Motor neuron (in vitro differentiated cells): ENCODE data around the gene MTF2. TPM values are rescaled to one million over a fixed set of nuclear protein-coding genes. Genes with fewer than 3 reads are reported as not detected.

Experiments used
- ATAC-seq, 8 experiments: fragments of 200-7000 bp; cut with Tn5 transposase; replicated peaks in 6 of 8; 2 replicates each; pipeline ENCODE4 v1.8.0; 2021; ENCODE audit warnings: mild to moderate bottlenecking in 8 of 8, moderate library complexity in 8 of 8
- H3K27ac ChIP-seq, 2 donors: fragments of 250-450 bp; sonication (Bioruptor Pico); 2 replicates each; pipeline ENCODE4 v1.9.0; 2021; ENCODE audit warnings: antibody characterized with exemption in 2 of 2, mild to moderate bottlenecking in 2 of 2, moderate library complexity in 1 of 2
- H3K4me1 ChIP-seq, 2 donors: fragments of 250-450 bp; sonication (Bioruptor Pico); replicated peaks in 1 of 2; 2 replicates each; pipeline ENCODE4 v1.6.1; 2021; ENCODE audit warnings: antibody characterized with exemption in 2 of 2, mild to moderate bottlenecking in 2 of 2, moderate library complexity in 1 of 2
- H3K4me3 ChIP-seq, 5 donors: fragments of 250-450 bp; sonication (Bioruptor Pico); 2 replicates each; pipeline ENCODE4 v1.9.0; 2021; ENCODE audit warnings: antibody characterized with exemption in 5 of 5, mild to moderate bottlenecking in 5 of 5, moderate library complexity in 4 of 5
- WGBS, 10 experiments: fragments of 450-650 bp; shearing (Covaris generic); methylation state at CpG; one replicate each; pipeline ENCODE4 v1.0.0; 2022; 5-methylcytosine and 5-hydroxymethylcytosine counted together
- in situ Hi-C, 9 experiments: fragments of 400-800 bp; cut with MboI; loops; one replicate each; pipeline ENCODE4 v1.15.0; 2021; ENCODE audit warnings: low sequenced_read_pairs in 9 of 9, low pct_unique_long_range_greater_than_20kb in 2 of 9; ENCODE audit not compliant: unreplicated experiment in 9 of 9
- total RNA-seq, 8 experiments: library from RNA; unstranded; fragments of 300-600 nt; gene quantifications; 2 replicates each; pipeline versions ENCODE4 v1.2.3 to v1.2.4, GENCODE V29; 2022

MTF2 gene
- total RNA-seq, 8 experiments from 2014 or later, result 12.7 to 180 (median 77.5) TPM

DNA sequence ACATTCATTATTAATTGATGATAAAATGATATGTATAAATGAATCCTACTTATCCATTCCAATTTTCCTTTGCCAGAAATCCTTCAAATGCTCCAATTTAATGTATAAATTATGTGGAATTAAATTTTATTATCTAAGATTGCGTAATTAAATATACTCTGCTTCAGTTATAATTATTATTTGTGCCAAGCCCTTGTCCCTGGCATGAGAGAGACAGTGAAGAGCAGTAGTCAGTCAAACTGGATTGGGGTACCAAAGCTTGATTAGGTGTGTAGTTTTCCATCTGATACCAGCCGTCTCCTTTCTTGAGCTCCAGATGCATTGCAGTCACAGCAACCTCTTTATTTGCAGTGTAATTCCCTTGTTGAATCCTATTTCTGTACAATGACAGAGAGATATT, 22.4 kb upstream of the MTF2 start:
- Histone ChIP-seq H3K27ac (no peak overlapping the region), H3K4me1 (no peaks in the 10 kb centered on the region), H3K4me3 (no peak overlapping the region)
- in situ Hi-C loops, result no loop called here
- 35 to 100% (median 73%) methylated on average over 1 to 2 of the region's 2 CpGs; no CpG with 5 or more reads in 2 of the 10 experiments for WGBS, 10 experiments
- ATAC-seq, result no peak

GRCh38 chr1:93061895-93062792, 16.9 kb upstream of the MTF2 start:
- Histone ChIP-seq H3K4me3 (no peak overlapping the region), H3K27ac (no peak overlapping the region), H3K4me1 (no peaks in the 10 kb centered on the region)
- in situ Hi-C loops, result no loop called here
- 0 to 88% (median 62%) methylated on average over 1 to 3 of the region's 3 CpGs; no CpG with 5 or more reads in 2 of the 10 experiments for WGBS, 10 experiments
- ATAC-seq, result peak in 5 of 8 experiments; percentile 54 to 94 (median 85)

- peak in 1 of 8 experiments; percentile 15 for ATAC-seq
- no peak overlapping the region for H3K4me3 ChIP-seq
- H3K27ac ChIP-seq, result no peak overlapping the region
- 0 to 100% (median 66%) methylated on average over 1 to 4 of the region's 4 CpGs for WGBS, 10 experiments
- H3K4me1 ChIP-seq, result peaks cover 5 to 6% of the 10 kb centered on the region in 2 donors
- in situ Hi-C loops, result no loop called here
These were observed 2.8 kb upstream of the MTF2 start for GRCh38 chr1:93076268-93076667.

DNA sequence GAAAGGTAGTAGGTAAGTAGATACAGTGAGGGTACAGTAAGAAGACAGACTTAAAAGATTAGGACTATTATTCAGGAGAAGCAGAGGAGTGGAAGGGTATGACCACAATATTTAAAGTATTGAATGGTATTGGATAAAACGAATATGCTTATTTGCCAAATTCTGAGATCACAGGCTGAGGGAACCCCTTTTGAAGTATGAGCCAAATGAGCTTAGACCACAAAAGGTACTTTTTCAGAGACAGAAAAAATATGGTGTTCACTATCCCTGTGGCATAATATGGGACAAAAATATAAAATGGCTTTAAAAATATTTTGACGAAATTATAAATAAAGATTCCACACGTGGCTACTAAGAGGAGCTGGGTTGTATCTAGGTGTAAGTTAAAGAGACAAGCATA, 880 bp upstream of the MTF2 start:
- no peak for ATAC-seq
- in situ Hi-C loops, result no loop called here
- WGBS, 10 experiments, result 0 to 44% (median 24%) methylated on average over 1 to 3 of the region's 3 CpGs
- Histone ChIP-seq H3K27ac (peak overlapping the region; percentile 84 to 87), H3K4me1 (peaks cover 5 to 8% of the 10 kb centered on the region in 2 donors), H3K4me3 (peak overlapping the region; percentile 67 to 89 (median 86))

GRCh38 chr1:93078638-93078985, 471 bp upstream of the MTF2 start:
- Histone ChIP-seq H3K4me1 (peaks cover 5 to 8% of the 10 kb centered on the region in 2 donors), H3K4me3 (peak overlapping the region; percentile 67 to 89 (median 86)), H3K27ac (peak overlapping the region; percentile 84 to 87)
- 0 to 12% (median 0%) methylated on average over 1 to 7 of the region's 7 CpGs; no CpG with 5 or more reads in 1 of the 10 experiments for WGBS, 10 experiments
- ATAC-seq, result peak in 2 of 8 experiments; percentile 2 to 4
- in situ Hi-C loops, result no loop called here

GRCh38 chr1:93079685-93080141, 630 bp downstream of the MTF2 start:
- Histone ChIP-seq H3K4me1 (peaks cover 5 to 8% of the 10 kb centered on the region in 2 donors), H3K27ac (peak overlapping the region; percentile 90 to 93), H3K4me3 (peak overlapping the region; percentile 67 to 89 (median 86))
- 0% methylated on average over 1 to 3 of the region's 13 CpGs; no CpG with 5 or more reads in 5 of the 10 experiments for WGBS, 10 experiments
- peak in 5 of 8 experiments; percentile 1 to 25 (median 10) for ATAC-seq
- in situ Hi-C loops, result no loop called here

DNA sequence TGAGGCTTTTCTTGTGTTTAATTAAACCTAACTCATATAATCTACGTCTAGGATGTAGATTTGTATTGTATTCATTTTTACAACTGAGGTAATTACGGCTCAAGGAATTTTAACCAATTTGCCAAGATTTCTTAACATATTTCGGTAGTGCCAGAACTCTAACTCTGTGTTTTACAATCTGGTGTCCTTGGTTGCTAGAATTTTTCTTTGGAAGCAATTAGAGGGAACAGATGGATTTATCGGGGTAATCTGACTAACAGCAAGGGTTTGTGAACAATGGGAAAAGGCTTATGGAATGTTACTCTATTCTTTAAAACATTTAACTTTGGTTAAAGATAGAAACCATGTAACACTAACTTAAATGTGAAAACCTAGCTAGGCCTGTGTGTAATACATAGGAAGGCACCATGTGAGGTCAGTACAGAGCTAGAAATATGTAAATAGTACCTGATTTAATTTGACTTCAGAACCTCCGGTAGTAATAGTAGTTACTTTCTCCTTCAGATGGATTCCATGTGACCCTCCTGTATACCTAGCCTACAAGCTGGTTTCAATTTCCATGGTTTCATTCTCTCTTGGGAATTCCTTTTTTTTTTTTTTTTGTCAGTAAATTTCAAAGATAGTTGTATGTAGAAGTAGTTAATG, 1.2 kb downstream of the MTF2 start:
- ATAC-seq, result peak in 7 of 8 experiments; percentile 7 to 66 (median 18)
- in situ Hi-C loops, result no loop called here
- 0 to 3% (median 0%) methylated on average over 2 to 5 of the region's 5 CpGs; no CpG with 5 or more reads in 1 of the 10 experiments for WGBS, 10 experiments
- H3K4me3 ChIP-seq, result peak overlapping the region; percentile 67 to 89 (median 86)
- peak overlapping the region; percentile 90 to 93 for H3K27ac ChIP-seq
- peaks cover 5 to 8% of the 10 kb centered on the region in 2 donors for H3K4me1 ChIP-seq

DNA sequence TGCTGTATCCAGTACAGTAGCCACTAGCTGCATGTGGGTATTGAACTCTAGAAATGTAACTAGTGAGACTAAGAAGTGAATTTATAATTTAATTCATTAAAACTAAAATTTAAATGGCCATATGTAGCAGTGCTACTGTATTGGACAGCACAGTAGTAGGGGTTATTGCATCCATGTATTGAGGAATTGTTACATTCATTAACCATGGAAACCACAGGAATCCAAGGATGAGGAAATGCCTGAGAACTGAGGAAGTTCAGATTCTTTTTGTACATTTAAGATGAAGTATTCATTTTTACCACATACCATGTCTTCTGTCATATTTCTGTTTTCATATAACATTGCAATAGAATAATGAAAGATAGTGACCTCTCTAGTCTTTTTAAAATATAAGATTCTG, 2.6 kb downstream of the MTF2 start:
- Histone ChIP-seq H3K4me1 (peaks cover 5 to 8% of the 10 kb centered on the region in 2 donors), H3K4me3 (peak overlapping the region; percentile 67 to 89 (median 86)), H3K27ac (no peak overlapping the region)
- peak in 2 of 8 experiments; percentile 4 to 8 for ATAC-seq
- in situ Hi-C loops, result no loop called here

DNA sequence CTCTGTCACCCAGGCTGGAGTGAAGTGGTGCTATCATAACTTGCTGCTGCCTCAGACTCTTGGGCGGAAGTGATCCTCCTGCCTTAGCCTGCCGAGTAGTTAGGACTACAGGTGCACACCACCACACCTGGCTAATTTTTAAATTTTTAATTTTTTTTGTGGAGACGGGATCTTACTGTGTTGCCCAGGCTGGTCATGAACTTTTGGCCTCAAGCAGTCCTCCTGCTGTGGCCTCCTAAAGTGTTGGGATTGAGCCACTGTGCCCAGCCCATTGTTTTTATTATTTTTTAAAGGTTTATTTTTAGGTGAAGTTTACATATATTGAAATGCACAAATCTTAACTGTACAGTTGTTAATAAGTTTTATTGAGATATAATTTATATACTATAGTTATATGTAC, 3.2 kb downstream of the MTF2 start:
- no peak overlapping the region for H3K4me3 ChIP-seq
- no peak overlapping the region for H3K27ac ChIP-seq
- in situ Hi-C loops, result no loop called here
- no peak for ATAC-seq
- peaks cover 5 to 8% of the 10 kb centered on the region in 2 donors for H3K4me1 ChIP-seq
- 76 to 100% (median 100%) methylated on average over 1 to 3 of the region's 3 CpGs; no CpG with 5 or more reads in 1 of the 10 experiments for WGBS, 10 experiments

DNA sequence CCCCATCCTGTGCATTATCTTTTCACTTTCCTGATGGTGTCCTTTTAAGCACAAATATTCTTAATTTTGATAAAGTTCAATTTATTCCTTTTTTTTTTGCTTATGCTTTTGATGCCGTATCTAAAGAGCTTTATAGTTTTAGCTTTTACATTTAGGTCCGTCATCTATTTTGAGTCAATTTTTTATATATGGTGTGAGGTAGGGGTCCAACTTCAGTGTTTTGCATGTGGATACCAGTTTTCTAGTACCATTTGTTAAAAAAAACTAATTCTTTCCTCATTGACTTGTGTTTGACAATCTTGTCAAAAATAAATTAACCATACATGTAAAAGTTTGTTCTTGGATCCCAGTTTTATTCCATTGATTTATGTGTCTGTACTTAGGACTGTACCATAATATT, 4.9 kb downstream of the MTF2 start:
- peaks cover 0 to 2% of the 10 kb centered on the region in 2 donors for H3K4me1 ChIP-seq
- no peak overlapping the region for H3K4me3 ChIP-seq
- WGBS, 10 experiments, result 92 to 100% (median 100%) methylated on average over 2 of the region's 2 CpGs
- no peak for ATAC-seq
- H3K27ac ChIP-seq, result no peak overlapping the region
- in situ Hi-C loops, result no loop called here

GRCh38 chr1:93087532-93087931, 8.4 kb downstream of the MTF2 start:
- WGBS, 10 experiments, result 67 to 100% (median 95%) methylated on average over 1 to 2 of the region's 2 CpGs; no CpG with 5 or more reads in 1 of the 10 experiments
- Histone ChIP-seq H3K27ac (no peak overlapping the region), H3K4me3 (no peak overlapping the region), H3K4me1 (no peaks in the 10 kb centered on the region)
- no peak for ATAC-seq
- in situ Hi-C loops, result no loop called here

GRCh38 chr1:93093332-93094006, 14.4 kb downstream of the MTF2 start:
- in situ Hi-C loops, result loop anchor here in 2 of 9 experiments (10.0 kb wide), 1 partner anchor 391 kb away; no protein-coding TSS in a partner anchor
- Histone ChIP-seq H3K4me3 (no peak overlapping the region), H3K4me1 (peaks cover 0 to 6% of the 10 kb centered on the region in 2 donors), H3K27ac (no peak overlapping the region)
- ATAC-seq, result no peak
- WGBS, 10 experiments, result 69 to 100% (median 92%) methylated on average over 1 to 2 of the region's 2 CpGs; no CpG with 5 or more reads in 1 of the 10 experiments
